ENCODE measurements around the gene TMEM181. TPM values are rescaled to one million over a fixed set of nuclear protein-coding genes. Genes with fewer than 3 reads are reported as not detected.
"Not testable (repeated sequence)": the region's sequence is repeated elsewhere in the genome, so short reads cannot be mapped to it uniquely, and the experiment has no call there.

TMEM181 gene
- polyA plus RNA-seq, 3 donors: 21.4 to 24.6 (median 23.0) TPM

DNA sequence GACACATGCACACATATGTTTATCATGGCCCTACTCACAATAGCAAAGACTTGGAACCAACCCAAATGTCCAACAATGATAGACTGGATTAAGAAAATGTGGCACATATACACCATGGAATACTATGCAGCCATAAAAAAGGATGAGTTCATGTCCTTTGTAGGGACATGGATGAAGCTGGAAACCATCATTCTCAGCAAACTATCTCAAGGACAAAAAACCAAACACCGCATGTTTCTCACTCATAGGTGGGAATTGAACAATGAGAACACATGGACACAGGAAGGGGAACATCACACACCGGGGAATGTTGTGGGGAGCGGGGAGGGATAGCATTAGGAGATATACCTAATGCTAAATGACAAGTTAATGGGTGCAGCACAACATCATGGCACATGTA is 117.2 kb downstream of the TMEM181 start:
- DNase-seq (ENCODE audit: low read depth in 3 of 3, low spot score in 2 of 3): not testable (repeated sequence)

DNA sequence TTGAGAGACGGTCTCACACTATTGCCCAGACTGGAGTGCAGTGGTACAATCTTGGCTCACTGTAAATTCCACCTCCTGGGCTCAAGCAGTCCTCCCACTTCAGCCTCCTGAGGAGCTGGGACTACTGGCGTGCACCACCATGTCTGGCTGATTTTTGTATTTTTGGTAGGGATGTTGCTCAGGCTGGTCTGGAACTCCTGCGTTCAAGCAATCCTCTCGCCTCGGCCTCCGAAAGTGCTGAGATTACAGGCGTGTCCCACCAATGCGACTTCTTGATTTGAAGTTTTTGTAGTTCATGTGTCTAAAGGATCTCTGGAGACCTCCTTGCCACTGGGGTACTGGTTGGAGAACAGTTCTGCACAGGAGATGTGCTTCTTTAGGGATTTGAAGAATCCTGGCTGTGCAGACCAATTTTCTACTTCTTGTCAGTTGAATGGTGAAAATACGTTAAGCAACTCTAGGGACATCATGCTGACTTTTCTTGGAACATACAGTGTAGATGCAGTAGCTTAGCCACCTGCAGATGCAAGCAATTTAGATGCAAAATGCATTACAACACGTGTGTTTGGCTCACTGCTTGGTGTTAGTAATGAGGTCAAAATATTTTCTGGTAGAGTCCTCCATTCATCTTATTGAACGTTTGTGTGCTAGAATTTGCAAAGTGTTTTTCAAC is 118.2 kb downstream of the TMEM181 start:
- no peak for DNase-seq (ENCODE audit: low read depth in 3 of 3, low spot score in 2 of 3)

DNA sequence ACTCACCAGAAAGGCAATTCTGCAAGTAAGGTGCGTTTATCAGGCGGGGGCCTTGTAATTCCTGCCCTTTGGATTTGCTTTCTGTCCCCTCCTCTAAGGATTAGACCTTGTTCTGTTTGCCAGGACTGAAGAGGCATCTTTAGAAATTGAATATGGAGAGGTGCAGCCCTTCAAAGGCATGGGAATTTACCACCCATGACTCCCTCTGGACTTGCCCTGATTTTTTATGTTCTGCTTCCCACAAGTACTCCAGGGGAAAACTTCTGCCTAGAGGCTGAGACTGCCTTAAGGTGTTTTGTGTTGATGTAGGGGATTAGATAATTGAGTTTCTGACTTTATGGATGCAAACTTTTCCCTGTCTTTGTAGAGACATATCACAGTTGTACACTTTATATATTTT is 120.1 kb downstream of the TMEM181 start:
- no peak for DNase-seq (ENCODE audit: low read depth in 3 of 3, low spot score in 2 of 3)

DNA sequence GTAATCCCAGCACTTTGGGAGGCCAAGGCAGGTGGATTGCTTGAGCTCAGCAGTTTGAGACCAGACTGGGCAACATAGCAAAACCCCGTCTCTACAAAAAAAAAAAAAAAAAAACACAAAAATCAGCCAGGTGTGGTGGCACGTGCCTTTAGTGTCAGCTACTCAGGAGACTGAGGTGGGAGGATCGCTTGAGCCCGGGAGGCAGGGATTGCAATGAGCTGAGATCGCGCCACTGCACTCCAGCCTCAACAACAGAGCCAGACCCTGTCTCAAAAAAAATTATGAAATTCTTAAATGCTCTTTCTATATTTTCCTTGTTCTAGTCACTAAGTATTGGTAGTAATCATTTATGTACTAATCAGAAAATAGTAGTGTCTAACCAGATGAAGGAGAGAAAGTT is 120.6 kb downstream of the TMEM181 start:
- no peak for DNase-seq (ENCODE audit: low read depth in 3 of 3, low spot score in 2 of 3)

DNA sequence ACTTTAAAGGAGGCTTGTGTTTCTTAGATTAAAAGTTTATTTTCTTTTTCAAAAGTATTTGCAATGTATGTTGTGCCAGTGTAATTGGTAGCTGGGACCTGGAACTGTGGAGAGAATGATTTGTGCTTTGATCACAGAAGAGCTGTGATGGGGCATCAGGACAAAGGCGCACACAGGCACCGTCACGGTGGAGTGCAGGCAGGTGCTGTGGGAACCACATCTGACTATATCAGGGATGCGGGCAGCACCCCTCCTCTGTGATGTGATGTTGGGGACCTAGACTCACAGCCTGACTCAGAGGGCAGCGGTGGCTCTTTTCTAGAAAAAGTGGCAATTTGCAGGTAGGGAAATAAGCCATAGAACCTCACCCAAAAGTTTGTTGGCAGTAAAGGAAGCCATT is 124.4 kb downstream of the TMEM181 start:
- DNase-seq (ENCODE audit: low read depth in 3 of 3, low spot score in 2 of 3): no peak

DNA sequence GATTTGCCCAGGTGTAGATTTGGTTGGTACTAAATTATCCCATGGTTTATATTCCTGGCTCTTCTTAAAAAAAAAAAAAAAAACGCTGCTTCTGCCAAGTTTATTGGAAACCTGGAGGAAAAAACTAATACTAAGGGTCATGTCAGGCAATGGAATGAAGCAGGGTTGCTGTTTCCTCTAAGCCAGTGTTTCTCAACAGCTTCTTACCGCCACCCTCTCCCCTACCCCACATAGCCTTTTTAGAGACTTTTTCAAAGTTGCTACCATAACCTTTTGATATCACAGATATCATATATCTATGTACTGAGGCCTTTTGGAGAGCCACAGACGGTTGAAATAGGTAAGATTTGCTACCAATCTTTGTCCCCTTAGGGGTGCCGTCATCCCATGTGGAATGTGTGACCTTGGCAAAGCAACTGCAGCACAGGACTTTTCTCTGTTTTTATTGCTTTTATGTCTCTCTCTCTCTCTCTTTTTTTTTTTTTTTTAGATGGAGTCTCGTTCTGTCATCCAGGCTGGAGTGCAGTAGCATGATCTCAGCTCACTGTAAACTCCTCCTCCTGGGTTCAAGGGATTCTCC is 124.9 kb downstream of the TMEM181 start:
- no peak for DNase-seq (ENCODE audit: low read depth in 3 of 3, low spot score in 2 of 3)

Other genes with a start within 250 kb of the TMEM181 start
- gene TULP4, start 247.6 kb upstream of the TMEM181 start, polyA plus RNA-seq (ENCODE audit: insufficient read length in 3 of 3): 10 to 100 TPM; 17.7 to 19.1 (median 18.4) TPM
- 100 to 1,000 TPM; 193 to 222 (median 206) TPM for gene DYNLT1, start 84.7 kb downstream of the TMEM181 start, polyA plus RNA-seq (ENCODE audit: insufficient read length in 3 of 3)
- gene SYTL3, start 90.0 kb downstream of the TMEM181 start, polyA plus RNA-seq (ENCODE audit: insufficient read length in 3 of 3): 1 to 10 TPM; 3.5 to 4.4 (median 3.8) TPM

Measured in right renal cortex interstitium (tissue), 3 donors.